ENCODE results near the gene CEP192.

DNA sequence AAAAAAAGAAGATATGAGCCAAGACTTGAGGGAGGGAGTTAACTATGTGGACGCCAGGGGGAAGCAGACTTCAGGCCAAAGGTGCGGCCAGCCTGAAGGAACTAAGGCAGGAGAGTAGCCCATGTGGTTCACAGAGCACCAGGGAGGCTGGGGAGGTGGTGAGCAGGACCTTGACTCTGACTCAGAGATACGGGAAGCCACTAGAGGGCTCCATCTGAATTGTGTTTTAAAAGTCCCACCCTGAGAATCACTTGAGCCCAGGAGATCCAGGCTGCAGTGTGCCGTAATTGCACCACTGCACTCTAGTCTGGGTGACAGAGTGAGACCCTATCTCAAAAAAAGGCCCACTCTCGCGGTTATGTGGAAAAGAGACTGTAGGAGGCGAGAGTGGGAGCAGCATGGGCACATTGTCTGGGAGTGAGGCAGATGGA, 12.3 kb downstream of the CEP192 start:
- TF ChIP-seq CTCF (IDR thresholded peaks at IDR 0.05) (no peak), POLR2A (IDR thresholded peaks at IDR 0.05) (no peak), EP300 (IDR thresholded peaks at IDR 0.05) (no peak)

Data from tibial nerve (tissue), 4 donors.